ENCODE results near the gene PMPCA.

DNA sequence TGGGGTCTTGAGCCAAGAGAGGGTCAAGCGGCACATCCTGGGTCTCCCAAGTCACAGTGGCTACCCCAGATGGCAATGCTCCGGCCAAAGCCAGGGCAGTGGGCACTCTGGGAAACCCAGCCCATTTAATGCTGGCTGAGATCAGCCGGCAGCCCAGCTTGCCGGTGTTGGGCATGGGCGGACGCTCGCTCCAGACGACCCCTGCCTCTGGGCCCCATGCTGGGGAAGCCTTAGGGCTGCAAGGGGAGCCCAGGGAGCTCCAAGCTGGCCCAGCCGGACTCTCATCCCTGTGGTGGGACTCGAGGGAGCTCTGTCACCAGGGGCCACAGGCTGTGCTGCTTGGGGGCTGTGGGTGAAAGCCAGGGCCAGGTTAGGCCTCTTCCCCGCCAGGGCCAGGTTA is 31.1 kb upstream of the PMPCA start:
- TF ChIP-seq CTCF (IDR thresholded peaks at IDR 0.05; ENCODE audit: low read depth, low read length), result no peak
- TF ChIP-seq EZH2phosphoT487 (IDR thresholded peaks at IDR 0.05; ENCODE audit: low read depth), result no peak

All from OCI-LY3 (cell line).